Measurements from ENCODE around the gene MORN5.

DNA sequence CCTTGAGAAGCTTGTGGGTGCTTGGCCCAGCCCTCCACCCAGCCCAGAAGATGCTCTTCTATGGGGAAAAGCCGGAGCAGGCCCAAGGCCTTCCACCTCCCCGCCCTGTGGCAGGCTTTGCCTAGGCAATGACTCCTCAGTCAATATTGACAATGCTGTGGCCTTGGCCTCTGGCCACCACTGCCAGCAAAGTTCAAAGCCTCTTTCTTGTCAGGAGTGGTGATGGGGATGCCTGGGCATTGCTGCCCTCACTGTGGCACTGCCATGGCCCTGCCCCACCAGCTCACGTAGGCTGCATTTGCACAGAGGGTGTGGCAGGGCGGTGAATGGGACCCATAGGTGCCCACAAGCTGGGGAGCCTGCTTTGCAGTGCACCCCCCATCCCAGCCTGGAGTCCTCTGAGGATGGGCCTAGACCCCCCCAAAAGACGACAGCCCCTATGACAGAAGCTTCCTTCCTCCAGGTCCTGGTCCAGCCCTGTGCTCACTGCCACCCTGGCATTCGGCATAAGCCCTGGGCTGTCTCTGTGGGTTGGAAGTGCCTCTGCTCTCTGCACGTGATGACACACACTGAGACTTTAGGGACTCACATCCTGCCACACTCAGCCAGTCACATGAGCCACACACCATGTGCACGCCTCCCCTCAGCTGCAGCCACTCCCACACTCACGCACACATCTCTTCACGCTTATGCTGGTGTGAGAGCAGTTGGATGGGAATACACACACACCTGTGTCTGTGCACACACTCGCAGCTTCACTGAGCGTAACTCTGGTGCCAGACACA, 31.1 kb downstream of the MORN5 start:
- TF ChIP-seq POLR2AphosphoS5 (IDR thresholded peaks at IDR 0.05; ENCODE audit: low read depth, low read length) (no peak), POLR2A (IDR thresholded peaks at IDR 0.05; ENCODE audit: low read depth, low read length) (no peak), TAF1 (IDR thresholded peaks at IDR 0.05; ENCODE audit: low read depth, low read length) (no peak), SPI1 (IDR thresholded peaks at IDR 0.05; ENCODE audit: low read depth, low read length) (no peak)

Data from GM12891 (cell line).